Endothelial cell of umbilical vein (primary cell): Measurements from ENCODE around the gene GRIK3. TPM values are rescaled to one million over a fixed set of nuclear protein-coding genes. Genes with fewer than 3 reads are reported as not detected.

Experiments
- BruUV-seq: library from RNA; stranded (reverse); fragments of 400-500 nt; replicated peaks from 2 replicates; lab custom pipeline; 2021; lab: Mats Ljungman, UMichigan
- CTCF ChIA-PET: fragments of 300-600, 350-600 bp; sonication (Branson Sonifier 250); formaldehyde crosslinking; loops from one replicate; lab custom pipeline; 2021; ENCODE audit warnings: antibody characterized with exemption, inconsistent platforms; lab: Charles Lee
- POLR2A ChIA-PET: fragments of 300-600, 350-600 bp; sonication (Branson Sonifier 250); formaldehyde crosslinking; loops from one replicate; lab custom pipeline; 2021; ENCODE audit warnings: antibody characterized with exemption, inconsistent platforms; lab: Charles Lee
- DNase-seq: peaks from one replicate; pipeline ENCODE4 v3.0.0-alpha.2; 2011; ENCODE audit warnings: low read depth, low spot score
- FAIRE-seq: peaks from 2 replicates; lab custom pipeline; 2011; peaks lifted over from hg19 to GRCh38; lab: Jason Lieb, UNC
- H2AFZ ChIP-seq: 2 replicates; pipeline ENCODE4 v1.6.0; 2012; ENCODE audit warnings: low read depth, low read length, control low read depth, inconsistent platforms
- H3K27ac ChIP-seq: 2 replicates; pipeline ENCODE4 v1.5.1; 2011; ENCODE audit warnings: low read depth, mild to moderate bottlenecking, control low read depth, low read length, moderate library complexity; ENCODE audit not compliant: insufficient read depth
- H3K27me3 ChIP-seq, 2 experiments: 2 replicates each; pipeline versions ENCODE4 v1.6.0 to v1.6.1; 2011; ENCODE audit warnings: low read length in 2 of 2, mixed read lengths in 1 of 2; ENCODE audit not compliant: control insufficient read depth in 2 of 2, insufficient read depth in 2 of 2
- H3K36me3 ChIP-seq, 2 experiments: 2 replicates in 1 of 2; 3 replicates in 1 of 2; pipeline ENCODE4 v1.5.1; 2011; ENCODE audit warnings: low read length in 2 of 2, mild to moderate bottlenecking in 1 of 2, moderate library complexity in 1 of 2; ENCODE audit not compliant: control insufficient read depth in 2 of 2, insufficient read depth in 2 of 2; ENCODE audit errors: extremely low read depth in 1 of 2
- H3K4me1 ChIP-seq: 3 replicates; pipeline ENCODE4 v1.5.1; 2011; ENCODE audit warnings: mild to moderate bottlenecking, low read length; ENCODE audit not compliant: control insufficient read depth, insufficient read depth; ENCODE audit errors: extremely low read depth
- H3K4me2 ChIP-seq: 2 replicates; pipeline ENCODE4 v1.6.1; 2011; ENCODE audit warnings: low read length, control low read depth, mixed read lengths; ENCODE audit not compliant: insufficient read depth
- H3K4me3 ChIP-seq, 3 experiments: fragments of 200-600 bp in 1 of 3; sonication (generic), shearing (Covaris generic) in 1 of 3; replicated peaks in 1 of 3; 2 replicates each; pipeline ENCODE4 v1.5.1; 2011 to 2016; ENCODE audit warnings: control low read depth in 3 of 3, low read length in 3 of 3, mild to moderate bottlenecking in 2 of 3, inconsistent platforms in 1 of 3, low read depth in 1 of 3, moderate library complexity in 1 of 3; ENCODE audit not compliant: insufficient read depth in 1 of 3
- H3K79me2 ChIP-seq: 2 replicates; pipeline ENCODE4 v1.6.0; 2012; ENCODE audit warnings: low read length, inconsistent platforms; ENCODE audit not compliant: control insufficient read depth, insufficient read depth
- H3K9ac ChIP-seq: replicated peaks from 2 replicates; pipeline ENCODE3; 2011; ENCODE audit warnings: low read length, control low read depth; ENCODE audit not compliant: insufficient read depth; ENCODE audit errors: extremely low read depth
- H3K9me1 ChIP-seq: replicated peaks from 3 replicates; pipeline ENCODE4 v1.6.0; 2011; ENCODE audit warnings: mild to moderate bottlenecking, low read length; ENCODE audit not compliant: control insufficient read depth, insufficient read depth; ENCODE audit errors: extremely low read depth
- H3K9me3 ChIP-seq: replicated peaks from 2 replicates; pipeline ENCODE4 v1.5.1; 2012; ENCODE audit warnings: low read length, inconsistent platforms; ENCODE audit not compliant: control insufficient read depth, insufficient read depth
- H4K20me1 ChIP-seq: replicated peaks from 2 replicates; pipeline ENCODE3; 2011; ENCODE audit warnings: mild to moderate bottlenecking, low read length; ENCODE audit not compliant: control insufficient read depth, insufficient read depth; ENCODE audit errors: extremely low read depth
- CTCF ChIP-seq, 2 donors: IDR thresholded peaks; 1 replicate in 1 of 2; 2 replicates in 1 of 2; pipeline ENCODE4 v1.5.1; 2011; ENCODE audit warnings: low read length in 2 of 2, mild to moderate bottlenecking in 2 of 2, moderate library complexity in 2 of 2, control low read depth in 1 of 2, inconsistent platforms in 1 of 2, low read depth in 1 of 2; ENCODE audit not compliant: insufficient read depth in 1 of 2; ENCODE audit errors: extremely low read depth in 1 of 2
- EZH2 ChIP-seq: IDR thresholded peaks from 2 replicates; pipeline ENCODE4 v1.6.1; 2012; ENCODE audit warnings: borderline replicate concordance, low read depth, mild to moderate bottlenecking, moderate library complexity, low read length, inconsistent platforms; ENCODE audit not compliant: severe bottlenecking
- FOS ChIP-seq: IDR thresholded peaks from 2 replicates; pipeline ENCODE4 v1.6.1; 2011; ENCODE audit warnings: mild to moderate bottlenecking, low read length, moderate library complexity, borderline replicate concordance; ENCODE audit not compliant: insufficient read depth
- GATA2 ChIP-seq: IDR thresholded peaks from 2 replicates; pipeline ENCODE4 v1.7.0; 2011; ENCODE audit warnings: low read depth, mild to moderate bottlenecking, moderate library complexity, mixed read lengths, low read length; ENCODE audit not compliant: insufficient read length, insufficient read depth
- JUN ChIP-seq: IDR thresholded peaks from 2 replicates; pipeline ENCODE4 v1.6.1; 2011; ENCODE audit warnings: borderline replicate concordance, low read depth; ENCODE audit not compliant: insufficient read length, insufficient read depth
- MAX ChIP-seq: IDR thresholded peaks from 2 replicates; pipeline ENCODE4 v1.6.1; 2011; ENCODE audit not compliant: insufficient read depth, insufficient read length
- MYC ChIP-seq: IDR thresholded peaks from one replicate; pipeline ENCODE4 v1.6.1; 2011; ENCODE audit warnings: mild to moderate bottlenecking, low read depth, low read length
- POLR2A ChIP-seq: IDR thresholded peaks from 2 replicates; pipeline ENCODE4 v1.6.1; 2012; ENCODE audit warnings: low read depth, mild to moderate bottlenecking, control low read depth, low read length
- POLR2AphosphoS5 ChIP-seq: IDR thresholded peaks from 2 replicates; pipeline ENCODE4 v1.6.1; 2012; ENCODE audit warnings: low read depth, mild to moderate bottlenecking, control low read depth, low read length, moderate library complexity; ENCODE audit not compliant: insufficient read depth
- dilution Hi-C: fragments of 300-500 bp; cut with MboI; formaldehyde crosslinking; loops from one replicate; pipeline ENCODE4 v1.15.0; 2019; ENCODE audit warnings: low sequenced_read_pairs; ENCODE audit not compliant: extremely low pct_ligation_motif_present
- intact Hi-C: fragments of 100-400 bp; cut with micrococcal nuclease; formaldehyde crosslinking; loops from one replicate; pipeline ENCODE4 v1.10.0; 2022
- polyA plus RNA-seq, 4 experiments: library from polyadenylated mRNA; depleted of rRNA in 3 of 4; stranded (reverse) in 3 of 4; unstranded in 1 of 4; fragments of >200 nt; gene quantifications; 2 replicates each; pipeline versions ENCODE4 v1.2.1 to v1.2.3, GENCODE V29; 2011 to 2012; ENCODE audit warnings: missing spikeins in 1 of 4
- total RNA-seq: library from RNA; stranded (reverse); gene quantifications from 2 replicates; pipeline ENCODE4 v1.2.3, GENCODE V29; 2021

GRIK3 gene
- total and polyA plus RNA-seq, 2 donors (not counting 3 experiments of a cell fraction or from before 2014, with no cell fraction given), result not detected

DNA sequence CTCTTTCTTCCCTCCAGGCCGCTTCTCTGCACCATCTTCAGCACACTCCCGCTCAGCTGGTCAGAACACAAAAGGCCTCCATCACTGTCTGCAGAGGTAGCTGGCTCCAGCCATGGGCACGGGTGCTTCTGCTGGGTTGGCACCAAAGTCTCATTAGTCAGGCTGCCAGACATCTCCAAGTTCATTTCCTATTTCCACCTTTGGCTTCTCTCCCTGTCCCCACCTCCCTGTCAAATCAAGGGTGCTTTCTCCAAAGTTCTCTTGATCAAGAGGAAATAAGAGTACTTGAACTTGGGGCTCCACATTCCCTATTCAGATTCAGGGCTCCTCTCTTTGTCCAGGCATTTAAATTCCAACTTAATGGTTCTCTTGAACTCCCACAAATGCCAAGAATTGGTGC lies 33.9 kb upstream of the GRIK3 start:
- Histone ChIP-seq H3K4me1 (no peaks in the 10 kb centered on the region), H3K4me3 (no peak overlapping the region), H3K27ac (no peak overlapping the region), H3K27me3 (no peaks in the 10 kb centered on the region), H3K9ac (no peak overlapping the region), H3K9me1 (no peaks in the 10 kb centered on the region), H4K20me1 (no peaks in the 10 kb centered on the region), H3K9me3 (no peaks in the 10 kb centered on the region), H2AFZ (no peak overlapping the region), H3K79me2 (no peaks in the 10 kb centered on the region), H3K36me3 (no peaks in the 10 kb centered on the region), H3K4me2 (no peak overlapping the region)
- dilution Hi-C loops (no loop called here), intact Hi-C loops (no loop called here)
- BruUV-seq, result no TSS peak
- FAIRE-seq (no peak), DNase-seq (no peak)
- ChIA-PET CTCF (no interaction called here), POLR2A (no interaction called here)
- TF ChIP-seq EZH2, result no peak
- TF ChIP-seq POLR2AphosphoS5, result no peak
- no peak for TF ChIP-seq JUN
- TF ChIP-seq GATA2, result no peak

DNA sequence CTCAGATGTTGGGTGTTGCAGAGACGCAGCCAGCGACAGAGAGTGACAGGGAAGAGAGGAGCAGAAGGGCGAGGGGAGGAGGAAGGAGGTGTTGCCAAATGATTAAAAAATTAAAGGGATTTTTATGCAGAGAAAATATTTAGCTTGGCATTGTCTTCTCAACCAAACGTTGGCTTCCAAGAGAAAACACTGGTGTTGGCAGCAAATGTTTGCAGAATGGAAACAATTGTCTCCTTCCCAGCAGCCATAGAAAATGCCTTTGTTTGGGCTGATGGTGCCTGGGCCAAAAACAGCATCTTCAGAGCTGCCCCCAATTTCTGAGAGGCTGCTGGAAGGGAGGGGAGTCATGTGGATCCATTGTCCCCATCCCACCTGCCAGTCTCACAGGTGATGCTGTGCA lies 29.7 kb upstream of the GRIK3 start:
- no peak overlapping the region for H3K9ac ChIP-seq
- no peak for TF ChIP-seq MYC
- TF ChIP-seq POLR2AphosphoS5, result no peak
- no peak for TF ChIP-seq MAX
- TF ChIP-seq GATA2, result no peak
- no peak for TF ChIP-seq JUN
- no peak for TF ChIP-seq FOS
- TF ChIP-seq POLR2A, result no peak
- TF ChIP-seq CTCF (IDR thresholded peaks at IDR 0.05; ENCODE audit: extremely low read depth in 1 of 2, insufficient read depth in 1 of 2, low read depth in 1 of 2, low read length in 2 of 2), result no peak
- TF ChIP-seq EZH2, result no peak
- DNase-seq, result no peak
- H3K27ac ChIP-seq, result no peak overlapping the region
- H2AFZ ChIP-seq, result no peak overlapping the region
- no peak overlapping the region for H3K4me3 ChIP-seq
- no peaks in the 10 kb centered on the region for H3K9me3 ChIP-seq
- no peaks in the 10 kb centered on the region for H3K4me1 ChIP-seq
- ChIA-PET CTCF (no interaction called here), POLR2A (no interaction called here)
- H3K4me2 ChIP-seq, result no peak overlapping the region
- FAIRE-seq, result no peak
- H3K36me3 ChIP-seq, result no peaks in the 10 kb centered on the region
- H3K79me2 ChIP-seq, result no peaks in the 10 kb centered on the region
- H3K9me1 ChIP-seq, result no peaks in the 10 kb centered on the region
- no TSS peak for BruUV-seq
- intact Hi-C loops, result no loop called here
- no peaks in the 10 kb centered on the region for H3K27me3 ChIP-seq
- no peaks in the 10 kb centered on the region for H4K20me1 ChIP-seq
- dilution Hi-C loops, result no loop called here
